GM19397 (cell line): ENCODE measurements around the gene RAB8A.
"Not testable (repeated sequence)": the region's sequence is repeated elsewhere in the genome, so short reads cannot be mapped to it uniquely, and the experiment has no call there.

Experiments used
- ATAC-seq: cut with Tn5 transposase; IDR thresholded peaks from one replicate; pipeline ENCODE4 v1.9.1; 2021; ENCODE audit warnings: mild to moderate bottlenecking, moderate library complexity; ENCODE audit not compliant: unreplicated experiment

RAB8A gene

GRCh38 chr19:16077984-16078758 lies 33.5 kb upstream of the RAB8A start:
- no peak for ATAC-seq

DNA sequence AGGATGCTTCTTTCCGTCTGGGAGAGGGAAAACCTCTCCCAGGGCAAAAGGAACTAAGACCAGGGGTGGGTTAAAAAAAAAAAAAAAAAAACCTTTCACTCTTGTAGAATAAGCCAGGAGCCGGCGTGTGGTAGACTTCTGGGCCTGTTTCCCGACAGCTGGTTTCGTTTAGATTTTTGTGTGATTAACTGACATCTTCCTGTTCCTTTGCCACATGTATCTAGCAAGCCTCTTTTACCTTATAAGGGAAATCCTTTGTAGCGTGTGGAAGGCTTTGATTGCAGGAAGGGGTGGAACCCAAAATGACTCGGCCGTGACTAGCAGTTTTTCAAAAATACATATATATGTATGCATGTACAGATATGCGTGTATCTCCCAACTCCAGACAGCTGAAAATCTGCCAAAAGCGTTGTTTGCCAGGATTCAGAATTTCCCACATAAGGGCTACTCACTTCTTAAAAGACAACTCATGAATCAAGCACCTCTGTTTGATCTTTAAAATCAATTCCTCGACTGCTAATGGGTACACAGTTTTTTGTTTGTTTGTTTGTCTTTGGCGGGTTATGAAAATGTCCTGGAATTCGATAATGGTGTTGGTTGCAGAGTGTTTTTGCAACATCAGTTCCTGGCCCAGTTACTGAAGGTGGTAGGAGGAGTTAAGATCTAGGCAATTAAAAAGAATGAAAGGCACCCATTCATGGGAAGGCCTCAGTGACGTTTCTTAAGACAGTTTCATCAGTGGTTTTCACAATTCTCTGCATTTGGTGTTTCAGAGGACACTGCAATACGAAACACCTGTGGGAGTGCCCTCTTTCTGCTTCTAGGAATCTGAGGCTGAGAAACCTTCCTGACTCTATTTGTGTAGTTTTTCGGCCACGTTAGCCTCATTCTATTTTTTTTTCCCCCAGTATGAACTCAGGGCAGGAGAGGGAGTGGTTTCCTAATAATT lies 32.7 kb upstream of the RAB8A start:
- ATAC-seq, result no peak

DNA sequence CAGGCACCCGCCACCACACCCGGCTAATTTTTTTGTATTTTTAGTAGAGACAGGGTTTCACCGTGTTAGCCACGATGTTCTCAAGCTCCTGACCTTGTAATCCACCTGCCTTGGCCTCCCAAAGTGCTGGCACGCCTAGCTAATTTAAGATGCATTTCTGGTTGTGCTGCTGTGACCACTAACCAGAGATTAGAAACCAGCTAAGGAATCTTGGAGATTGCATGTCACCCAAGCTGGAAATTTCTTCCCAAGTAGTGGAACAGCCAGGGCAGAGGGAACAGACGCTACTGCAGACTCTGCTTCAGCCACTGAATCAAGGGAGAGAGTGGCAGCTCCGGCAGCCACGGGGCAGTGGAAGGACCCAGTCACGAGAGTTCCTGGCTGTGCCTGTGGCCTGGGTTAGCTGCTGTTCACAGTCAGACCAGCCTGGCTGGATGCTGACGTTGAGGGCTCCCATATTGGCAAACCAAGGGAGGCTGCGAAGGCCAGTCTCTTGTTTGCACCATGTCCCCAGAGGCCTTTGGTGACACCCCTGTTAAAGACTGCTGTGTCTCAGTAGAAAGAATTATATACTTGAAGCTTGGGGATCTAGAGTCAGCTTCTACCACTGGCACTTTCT lies 27.5 kb upstream of the RAB8A start:
- ATAC-seq, result no peak

DNA sequence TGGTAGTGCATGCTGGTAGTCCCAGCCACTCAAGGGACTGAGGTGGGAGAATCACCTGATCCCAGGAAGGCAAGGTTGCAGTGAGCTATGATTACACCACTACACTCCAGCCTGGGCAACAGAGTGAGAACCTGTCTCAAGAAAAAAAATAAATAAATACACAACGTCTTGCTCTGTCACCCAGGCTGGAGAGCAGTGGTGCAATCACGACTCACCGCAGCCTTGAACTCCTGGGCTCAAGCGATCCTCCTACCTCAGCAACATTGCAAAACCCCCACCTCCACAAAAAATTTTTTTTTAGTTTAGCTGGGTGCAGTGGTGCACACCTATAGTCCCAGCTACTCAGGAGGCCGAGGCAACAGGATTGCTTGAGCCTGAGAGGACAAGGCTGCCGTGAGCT lies 26.6 kb upstream of the RAB8A start:
- ATAC-seq, result no peak

GRCh38 chr19:16087404-16087803 lies 24.3 kb upstream of the RAB8A start:
- not testable (repeated sequence) for ATAC-seq

DNA sequence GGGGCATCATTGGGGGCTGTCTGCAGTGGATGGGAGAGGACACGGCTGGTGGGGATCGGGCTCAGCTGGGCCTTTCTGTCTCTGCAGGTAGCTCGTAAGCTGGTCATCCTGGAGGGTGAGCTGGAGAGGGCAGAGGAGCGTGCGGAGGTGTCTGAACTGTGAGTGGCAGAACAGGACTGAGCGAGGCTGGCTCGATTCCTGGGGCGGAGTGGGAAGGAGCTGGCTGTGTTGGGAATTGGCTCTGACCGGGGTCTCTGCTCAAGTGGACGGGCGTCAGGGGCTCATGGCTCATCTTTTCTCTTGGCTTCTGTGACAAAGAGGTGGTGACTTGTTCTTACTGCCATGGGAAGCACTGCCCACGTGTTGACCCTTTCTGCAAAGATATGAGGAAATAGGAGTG lies 23.7 kb upstream of the RAB8A start:
- ATAC-seq, result no peak

GRCh38 chr19:16088351-16089009 lies 23.2 kb upstream of the RAB8A start:
- ATAC-seq, result no peak

DNA sequence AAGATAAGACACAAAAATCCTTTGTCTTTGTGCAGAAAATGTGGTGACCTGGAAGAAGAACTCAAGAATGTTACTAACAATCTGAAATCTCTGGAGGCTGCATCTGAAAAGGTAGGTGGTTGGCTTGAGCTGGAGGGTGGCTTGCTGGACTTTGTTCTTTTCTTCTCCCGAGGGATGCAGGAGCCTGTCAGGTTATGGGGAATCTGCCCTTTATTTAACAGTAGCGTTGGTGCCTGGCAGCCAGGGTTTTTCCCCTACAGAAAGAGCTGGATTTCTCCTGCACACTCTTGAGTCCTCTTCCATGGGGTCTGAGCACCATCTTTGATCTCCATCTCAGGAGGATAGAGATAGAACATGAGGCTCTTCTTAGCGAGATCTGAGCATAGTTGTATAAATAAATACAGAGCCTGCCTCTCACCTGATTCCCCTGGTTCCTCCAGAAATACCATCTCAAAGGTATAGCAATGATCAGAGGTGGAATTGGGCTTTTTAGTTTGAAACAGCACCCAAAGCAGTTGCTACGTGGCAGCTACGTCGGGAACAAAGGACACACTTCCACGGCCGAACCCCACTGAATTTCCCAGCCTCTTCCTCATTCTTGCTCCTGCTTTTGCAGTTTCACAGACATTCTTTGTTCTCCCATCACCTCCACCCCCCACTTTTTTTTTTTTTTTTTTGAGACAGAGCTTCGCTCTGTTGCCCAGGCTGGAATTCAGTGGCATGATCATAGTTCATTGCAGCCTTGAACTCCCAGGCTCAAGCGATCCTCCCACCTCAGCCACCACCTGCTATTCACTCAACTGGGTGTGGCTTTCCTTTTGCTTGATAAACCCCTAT lies 22.5 kb upstream of the RAB8A start:
- no peak for ATAC-seq

- ATAC-seq, result no peak
These were observed 19.9 kb upstream of the RAB8A start for GRCh38 chr19:16091546-16092475.

GRCh38 chr19:16094360-16095070 lies 17.2 kb upstream of the RAB8A start:
- ATAC-seq, result no peak

DNA sequence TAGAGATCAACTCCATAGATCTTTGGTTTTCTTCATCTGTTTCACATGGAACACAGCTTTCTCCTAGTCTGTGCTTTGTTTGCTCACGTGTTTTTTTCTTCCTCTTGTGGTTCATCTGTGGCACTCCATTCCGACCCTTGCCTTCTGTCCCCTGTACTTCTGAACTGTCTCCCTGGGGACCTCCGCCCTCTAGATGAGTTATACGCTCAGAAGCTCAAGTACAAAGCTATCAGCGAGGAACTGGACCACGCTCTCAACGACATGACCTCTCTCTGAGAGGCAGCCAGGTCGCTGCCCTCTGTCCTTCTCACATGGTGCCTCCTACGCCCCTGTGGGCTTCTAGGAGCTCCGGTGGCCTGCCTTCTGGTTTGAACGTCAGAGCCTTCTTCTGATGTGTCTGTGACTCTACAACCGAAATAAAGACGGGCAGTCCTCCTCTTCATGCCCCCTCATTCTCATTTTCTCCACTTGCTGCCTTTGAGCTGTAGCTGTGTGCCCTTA lies 16.6 kb upstream of the RAB8A start:
- ATAC-seq, result no peak

GRCh38 chr19:16096280-16096855 lies 15.3 kb upstream of the RAB8A start:
- no peak for ATAC-seq

DNA sequence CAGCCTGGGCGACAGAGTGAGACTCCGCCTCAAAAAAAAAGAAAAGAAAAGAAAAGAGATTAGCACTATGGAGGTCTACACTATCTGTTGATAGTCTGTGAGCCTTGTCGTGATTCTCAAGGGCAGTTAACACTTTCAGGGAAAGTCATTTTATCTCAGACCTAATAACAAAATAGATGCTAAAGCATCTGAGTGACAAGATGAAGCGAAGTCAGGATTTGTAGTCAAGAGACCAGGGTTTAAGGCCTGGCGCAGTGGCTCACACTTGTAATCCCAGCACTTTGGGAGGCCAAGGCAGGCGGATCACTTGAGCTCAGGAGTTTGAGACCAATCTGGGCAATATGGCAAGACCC lies 13.3 kb upstream of the RAB8A start:
- ATAC-seq, result no peak

DNA sequence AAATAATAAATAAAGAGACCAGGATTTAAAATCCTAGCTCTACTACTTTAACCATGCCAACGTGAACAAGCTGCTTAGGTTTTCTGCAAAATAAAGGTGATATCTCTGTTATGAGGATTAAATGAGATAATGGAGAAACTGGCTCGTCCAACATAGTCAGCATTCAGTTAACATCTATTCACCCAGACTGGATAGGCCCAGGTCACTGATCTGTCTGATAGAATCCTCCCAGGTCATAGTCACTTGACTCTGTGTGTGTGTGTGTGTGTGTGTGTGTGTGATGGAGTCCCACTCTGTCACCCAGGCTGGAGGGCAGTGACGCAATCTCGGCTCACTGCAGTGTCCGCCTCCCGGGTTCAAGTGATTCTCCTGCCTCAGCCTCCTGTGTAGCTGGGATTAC lies 12.9 kb upstream of the RAB8A start:
- ATAC-seq, result no peak

- not testable (repeated sequence) for ATAC-seq
These were observed 12.2 kb upstream of the RAB8A start for GRCh38 chr19:16099314-16099965.

- no peak for ATAC-seq
These were observed 11.2 kb upstream of the RAB8A start for GRCh38 chr19:16100524-16100923.

DNA sequence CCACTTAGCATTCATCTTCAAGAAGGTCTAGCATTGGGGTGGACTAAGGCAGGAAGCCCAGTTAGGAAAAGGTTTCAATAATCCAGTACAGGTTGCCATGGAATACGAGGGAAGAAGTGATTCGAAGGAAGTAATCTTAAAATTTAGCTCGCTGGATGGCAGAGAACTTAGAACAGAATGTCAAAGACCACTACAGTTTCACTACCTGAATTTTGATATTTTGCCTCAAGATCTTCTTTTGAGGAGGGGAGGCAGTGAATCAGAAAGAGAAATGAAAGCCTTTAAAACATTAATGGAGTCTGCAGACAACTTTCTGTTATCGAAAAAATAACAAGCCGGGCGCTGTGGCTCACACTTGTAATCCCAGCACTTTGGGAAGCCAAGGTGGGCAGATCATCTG lies 7.0 kb upstream of the RAB8A start:
- ATAC-seq, result no peak
